Brain microvascular endothelial cell (primary cell): ENCODE results near the gene EXOC6.

Source experiments
- DNase-seq: peaks from one replicate; pipeline ENCODE4 v3.0.0-alpha.2; 2020
- H3K27ac ChIP-seq: fragments of 250-450 bp; sonication (Bioruptor Pico); 2 replicates; pipeline ENCODE4 v1.5.1; 2020; ENCODE audit warnings: mild to moderate bottlenecking, moderate library complexity
- H3K27me3 ChIP-seq: fragments of 250-450 bp; sonication (Bioruptor Pico); replicated peaks from 2 replicates; pipeline ENCODE4 v1.5.1; 2020; ENCODE audit warnings: mild to moderate bottlenecking
- H3K36me3 ChIP-seq: fragments of 250-450 bp; sonication (Bioruptor Pico); replicated peaks from 2 replicates; pipeline ENCODE4 v1.5.1; 2020; ENCODE audit warnings: mild to moderate bottlenecking
- H3K4me3 ChIP-seq: 2 replicates; pipeline ENCODE4 v1.5.1; 2011; ENCODE audit warnings: low read depth, mild to moderate bottlenecking, control low read depth, low read length, moderate library complexity
- in situ Hi-C: cut with HindIII; loops from 2 replicates; pipeline ENCODE4 v1.10.0; 2017; ENCODE audit warnings: low sequenced_read_pairs, low pct_ligation_motif_present
- TF ChIP-seq, protein P1 (sequence below): IDR thresholded peaks from 2 replicates; pipeline ENCODE4 v1.5.1; 2011; ENCODE audit warnings: low read depth, mild to moderate bottlenecking, moderate library complexity, low read length, control low read depth, inconsistent platforms; ENCODE audit errors: missing control alignments

The EXOC6 gene

DNA sequence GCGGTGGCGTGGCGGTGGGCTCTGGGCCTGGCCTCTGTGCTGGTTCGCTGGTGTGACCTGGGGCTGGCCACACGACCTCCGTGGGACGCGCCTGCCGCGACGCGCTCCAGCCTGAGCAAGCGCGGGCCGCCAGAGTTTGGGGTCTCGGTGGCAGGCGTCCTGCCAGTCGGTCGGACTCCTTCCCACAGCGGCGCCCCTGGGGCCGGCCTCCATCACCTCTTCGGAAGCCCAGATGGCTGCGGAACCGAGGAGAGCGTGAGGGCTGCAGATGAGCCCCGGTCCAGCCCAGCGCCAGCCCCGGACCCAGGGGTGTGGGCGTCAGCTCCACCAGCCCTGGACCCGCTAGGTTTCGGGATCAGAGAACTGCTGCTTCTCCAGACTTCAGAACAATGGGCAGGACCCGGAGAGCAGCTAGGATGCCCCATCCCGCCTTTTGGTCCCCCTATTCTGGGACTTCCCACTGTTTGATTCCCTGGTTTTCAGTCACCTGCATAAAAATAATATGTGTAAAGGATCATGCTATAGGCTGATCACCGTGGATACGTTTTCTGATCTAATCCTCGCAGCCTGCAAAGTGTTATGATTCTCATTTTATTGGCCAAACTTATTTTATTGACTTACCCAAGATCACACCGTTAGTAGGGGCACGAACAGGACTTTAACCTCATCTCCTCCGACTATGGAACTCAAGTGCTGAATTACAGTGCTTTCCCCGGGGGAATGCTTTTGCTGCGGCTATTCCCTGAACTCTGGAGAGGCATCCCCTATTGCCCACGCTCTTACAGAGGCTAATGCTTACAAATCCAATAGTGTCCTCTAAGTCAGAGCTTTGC lies 215.0 kb downstream of the EXOC6 start:
- in situ Hi-C loops: no loop called here
- DNase-seq: no peak
- no peaks in the 10 kb centered on the region for H3K36me3 ChIP-seq
- peaks cover 81% of the 10 kb centered on the region for H3K27me3 ChIP-seq
- H3K4me3 ChIP-seq: no peak overlapping the region
- H3K27ac ChIP-seq: no peak overlapping the region
- TF ChIP-seq, protein P1, sequence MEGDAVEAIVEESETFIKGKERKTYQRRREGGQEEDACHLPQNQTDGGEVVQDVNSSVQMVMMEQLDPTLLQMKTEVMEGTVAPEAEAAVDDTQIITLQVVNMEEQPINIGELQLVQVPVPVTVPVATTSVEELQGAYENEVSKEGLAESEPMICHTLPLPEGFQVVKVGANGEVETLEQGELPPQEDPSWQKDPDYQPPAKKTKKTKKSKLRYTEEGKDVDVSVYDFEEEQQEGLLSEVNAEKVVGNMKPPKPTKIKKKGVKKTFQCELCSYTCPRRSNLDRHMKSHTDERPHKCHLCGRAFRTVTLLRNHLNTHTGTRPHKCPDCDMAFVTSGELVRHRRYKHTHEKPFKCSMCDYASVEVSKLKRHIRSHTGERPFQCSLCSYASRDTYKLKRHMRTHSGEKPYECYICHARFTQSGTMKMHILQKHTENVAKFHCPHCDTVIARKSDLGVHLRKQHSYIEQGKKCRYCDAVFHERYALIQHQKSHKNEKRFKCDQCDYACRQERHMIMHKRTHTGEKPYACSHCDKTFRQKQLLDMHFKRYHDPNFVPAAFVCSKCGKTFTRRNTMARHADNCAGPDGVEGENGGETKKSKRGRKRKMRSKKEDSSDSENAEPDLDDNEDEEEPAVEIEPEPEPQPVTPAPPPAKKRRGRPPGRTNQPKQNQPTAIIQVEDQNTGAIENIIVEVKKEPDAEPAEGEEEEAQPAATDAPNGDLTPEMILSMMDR: no peak

DNA sequence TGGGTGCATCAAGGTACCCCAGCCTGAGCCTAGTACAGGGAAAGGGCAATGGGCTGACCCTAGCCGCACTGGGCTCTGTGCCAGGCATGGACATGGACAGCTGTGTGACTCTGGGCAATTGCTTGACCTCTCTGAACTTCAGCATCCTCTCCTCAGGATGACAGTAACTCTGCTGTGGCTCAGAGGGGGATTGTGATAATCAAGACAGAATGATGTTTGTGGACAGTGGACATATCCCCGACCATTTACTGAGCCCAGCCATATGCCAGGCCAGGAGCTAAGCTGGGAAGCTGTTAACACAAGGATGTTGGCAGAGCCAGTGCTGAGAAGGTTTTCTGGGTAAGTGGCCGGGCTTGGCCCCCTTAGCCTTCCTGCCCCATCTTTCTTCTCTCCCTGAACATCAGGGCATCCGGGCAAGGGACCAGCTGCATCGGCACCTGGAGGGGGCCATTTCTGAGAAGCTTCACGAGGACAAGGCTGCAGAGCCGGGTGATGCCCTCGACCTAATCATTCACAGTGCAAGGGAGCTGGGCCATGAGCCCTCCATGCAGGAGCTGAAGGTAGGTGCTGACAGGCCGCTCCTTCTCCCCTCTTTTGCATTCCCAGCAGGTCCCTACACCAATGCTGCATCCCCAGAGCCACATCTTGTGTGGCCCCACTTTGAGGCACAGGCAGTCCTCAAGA lies 215.8 kb downstream of the EXOC6 start:
- H3K4me3 ChIP-seq: no peak overlapping the region
- DNase-seq: no peak
- H3K27ac ChIP-seq: no peak overlapping the region
- H3K36me3 ChIP-seq: no peaks in the 10 kb centered on the region
- in situ Hi-C loops: no loop called here
- H3K27me3 ChIP-seq: peaks cover 89% of the 10 kb centered on the region
- TF ChIP-seq, protein P1: no peak

DNA sequence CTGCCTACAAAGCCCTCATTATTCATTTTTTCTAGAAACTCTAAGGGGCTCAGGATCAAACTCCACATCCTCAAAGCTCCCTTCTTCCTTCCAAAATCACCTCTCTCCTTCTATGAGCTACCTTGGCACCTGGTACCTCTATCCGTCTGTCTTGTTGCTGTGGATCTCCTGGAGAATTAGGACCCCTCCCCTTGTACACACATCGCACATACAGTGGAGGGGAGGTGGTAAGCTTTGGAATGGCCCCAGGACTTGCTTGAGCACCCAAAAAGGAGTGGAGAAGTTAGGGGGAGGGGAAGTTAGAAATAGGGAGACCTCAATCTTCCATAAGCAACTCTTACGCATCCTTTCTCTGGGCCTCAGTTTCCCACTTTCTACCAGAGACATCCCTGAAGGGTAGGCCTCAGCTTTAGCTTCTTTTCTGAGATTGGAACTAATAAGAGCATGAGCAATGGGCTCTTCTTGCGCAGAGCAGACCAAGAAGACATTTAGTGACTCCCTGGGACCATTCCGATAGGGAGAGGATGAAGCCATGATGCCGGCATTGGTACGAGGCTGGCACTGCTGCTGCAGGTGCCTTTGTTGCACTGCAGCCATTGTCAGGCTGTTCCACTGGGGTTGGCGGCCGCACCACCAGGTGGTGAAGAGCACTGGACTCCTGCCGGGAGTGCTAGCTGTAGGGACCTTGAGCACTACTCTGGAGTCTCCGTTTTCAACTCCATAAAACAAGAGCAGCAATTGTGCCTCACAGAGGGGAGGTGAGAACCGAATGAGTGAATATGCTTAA lies 216.7 kb downstream of the EXOC6 start:
- no peaks in the 10 kb centered on the region for H3K36me3 ChIP-seq
- no peak for DNase-seq
- H3K4me3 ChIP-seq: no peak overlapping the region
- peaks cover 98% of the 10 kb centered on the region for H3K27me3 ChIP-seq
- TF ChIP-seq, protein P1: no peak
- in situ Hi-C loops: no loop called here
- H3K27ac ChIP-seq: no peak overlapping the region

DNA sequence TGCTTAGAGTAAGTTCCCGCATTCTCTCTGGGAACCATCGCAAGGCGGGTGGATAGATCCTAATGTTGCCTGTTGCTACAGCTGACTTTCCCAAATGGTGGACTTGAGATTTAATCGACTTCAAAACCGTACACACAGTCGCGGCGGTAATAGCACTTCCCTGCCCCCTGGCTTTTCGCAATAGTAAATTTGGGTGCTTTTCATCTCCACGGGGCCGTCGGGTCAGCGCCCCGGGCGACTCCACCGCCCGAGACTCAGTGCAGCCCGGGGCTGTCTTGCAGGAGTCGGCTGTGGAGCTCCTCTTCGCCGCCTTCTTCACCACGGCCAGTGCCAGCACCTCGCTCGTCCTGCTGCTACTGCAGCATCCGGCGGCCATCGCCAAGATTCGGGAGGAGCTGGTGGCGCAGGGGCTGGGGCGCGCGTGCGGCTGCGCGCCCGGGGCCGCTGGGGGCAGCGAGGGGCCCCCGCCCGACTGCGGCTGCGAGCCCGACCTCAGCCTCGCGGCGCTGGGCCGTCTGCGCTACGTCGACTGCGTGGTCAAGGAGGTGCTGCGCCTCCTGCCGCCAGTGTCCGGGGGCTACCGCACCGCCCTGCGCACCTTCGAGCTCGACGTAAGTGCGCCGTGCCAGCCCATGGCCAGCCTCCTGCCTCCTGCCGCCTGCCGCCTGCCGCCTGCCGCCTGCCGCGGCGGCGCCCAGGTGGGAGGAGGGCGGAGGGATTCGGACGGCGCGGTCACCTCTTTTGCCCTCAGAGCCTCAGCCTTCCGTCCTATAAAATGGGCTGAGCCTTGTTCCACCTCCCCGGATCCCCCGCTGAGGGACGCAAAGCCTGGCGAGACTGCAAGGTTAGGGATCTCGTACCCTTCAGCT lies 217.6 kb downstream of the EXOC6 start:
- in situ Hi-C loops: no loop called here
- peaks cover 98% of the 10 kb centered on the region for H3K27me3 ChIP-seq

DNA sequence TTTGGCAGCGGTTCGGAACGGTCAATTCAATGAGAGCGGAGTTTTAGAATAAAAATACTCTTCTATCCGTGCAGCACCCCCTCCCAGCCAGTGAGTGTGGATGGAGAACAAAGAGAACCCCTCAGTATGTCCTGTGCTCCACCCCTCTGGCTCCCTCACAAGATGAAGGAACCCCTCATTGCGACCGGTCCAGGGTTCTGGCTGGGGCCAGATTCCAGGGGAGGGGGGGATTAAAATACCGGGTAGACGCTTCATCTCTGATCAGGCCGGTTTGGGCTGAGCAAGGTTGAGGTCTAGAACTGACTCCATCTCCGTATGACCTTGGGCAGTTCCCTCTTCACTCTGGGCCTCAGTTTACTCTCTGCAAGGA lies 218.2 kb downstream of the EXOC6 start:
- H3K27me3 ChIP-seq: peaks cover 95% of the 10 kb centered on the region
- in situ Hi-C loops: no loop called here
- no peak overlapping the region for H3K27ac ChIP-seq
- TF ChIP-seq, protein P1: no peak
- H3K4me3 ChIP-seq: no peak overlapping the region
- no peak for DNase-seq
- H3K36me3 ChIP-seq: no peaks in the 10 kb centered on the region

More for the DNA sequence above, 217.6 kb downstream of the EXOC6 start:
- no peak for DNase-seq
- TF ChIP-seq, protein P1: no peak
- H3K27ac ChIP-seq: no peak overlapping the region
- no peaks in the 10 kb centered on the region for H3K36me3 ChIP-seq
- no peak overlapping the region for H3K4me3 ChIP-seq
